HepG2 (cell line): ENCODE data around the gene CLPSL2. TPM values are rescaled to one million over a fixed set of nuclear protein-coding genes. Genes with fewer than 3 reads are reported as not detected.

ENCODE experiments used
- ATRX ChIP-seq: sonication (generic); formaldehyde crosslinking; IDR thresholded peaks from 2 replicates; pipeline ENCODE4 v1.4.0; 2020; ENCODE audit warnings: missing genetic modification reagents, borderline replicate concordance
- GABPB1 ChIP-seq: IDR thresholded peaks from 2 replicates; pipeline ENCODE4 v1.6.1; 2016; ENCODE audit warnings: mild to moderate bottlenecking, missing genetic modification reagents, moderate library complexity, missing compliant biosample characterization
- HIC2 ChIP-seq: sonication (generic); formaldehyde crosslinking; IDR thresholded peaks from 2 replicates; pipeline ENCODE4 v1.9.0; 2022; ENCODE audit warnings: low read depth, missing genetic modification reagents
- HOXA5 ChIP-seq: sonication (generic); formaldehyde crosslinking; IDR thresholded peaks from 2 replicates; pipeline ENCODE4 v1.4.0; 2020; ENCODE audit warnings: missing genetic modification reagents
- ISX ChIP-seq: sonication (generic); formaldehyde crosslinking; conservative IDR thresholded peaks from 2 replicates; pipeline ENCODE4 v1.5.0; 2020; ENCODE audit warnings: missing genetic modification reagents
- KLF12 ChIP-seq: sonication (generic); formaldehyde crosslinking; IDR thresholded peaks from 2 replicates; pipeline ENCODE4 v1.4.0; 2020; ENCODE audit warnings: missing genetic modification reagents, borderline replicate concordance
- PTBP1 ChIP-seq: fragments of 200-400 bp; formaldehyde crosslinking; IDR thresholded peaks from 2 replicates; pipeline ENCODE4 v1.6.1; 2018; ENCODE audit warnings: low read length, low read depth; ENCODE audit not compliant: poor library complexity, severe bottlenecking
- RARA ChIP-seq: IDR thresholded peaks from 2 replicates; pipeline ENCODE4 v1.6.1; 2016; ENCODE audit warnings: missing genetic modification reagents, missing compliant biosample characterization
- STAT6 ChIP-seq: sonication (generic); formaldehyde crosslinking; IDR thresholded peaks from 2 replicates; pipeline ENCODE4 v1.4.0; 2020; ENCODE audit warnings: missing genetic modification reagents, mild to moderate bottlenecking, borderline replicate concordance
- ZBTB8A ChIP-seq: sonication (generic); formaldehyde crosslinking; IDR thresholded peaks from 2 replicates; pipeline ENCODE4 v1.4.0; 2020; ENCODE audit warnings: mild to moderate bottlenecking, low read depth, missing genetic modification reagents, borderline replicate concordance
- ZNF20 ChIP-seq: sonication (generic); formaldehyde crosslinking; IDR thresholded peaks from 2 replicates; pipeline ENCODE4 v1.4.0; 2020; ENCODE audit warnings: mild to moderate bottlenecking, moderate library complexity, missing genetic modification reagents
- ZNF280B ChIP-seq: sonication (generic); formaldehyde crosslinking; IDR thresholded peaks from 2 replicates; pipeline ENCODE4 v1.5.0; 2020; ENCODE audit warnings: missing genetic modification reagents, mild to moderate bottlenecking, borderline replicate concordance
- ZNF431 ChIP-seq: sonication (generic); formaldehyde crosslinking; IDR thresholded peaks from 2 replicates; pipeline ENCODE4 v1.9.0; 2022; ENCODE audit warnings: missing genetic modification reagents, low read depth, mild to moderate bottlenecking, borderline replicate concordance
- ZNF646 ChIP-seq: sonication (generic); formaldehyde crosslinking; IDR thresholded peaks from 2 replicates; pipeline ENCODE4 v1.9.0; 2021; ENCODE audit warnings: mild to moderate bottlenecking, missing genetic modification reagents
- ZNF780A ChIP-seq: sonication (generic); formaldehyde crosslinking; IDR thresholded peaks from 2 replicates; pipeline ENCODE4 v1.8.0; 2022; ENCODE audit warnings: mild to moderate bottlenecking, missing genetic modification reagents, moderate library complexity
- polyA plus RNA-seq, 8 experiments: library from polyadenylated mRNA; depleted of rRNA in 3 of 8; stranded (reverse) in 7 of 8; unstranded in 1 of 8; fragments of >200 nt; fragmentation: Illumina TruSeq in 4 of 8; extraction: Trizol in 4 of 8; gene quantifications; 2 replicates each; pipeline versions ENCODE4 v1.2.1 to v1.2.3, GENCODE V29; 2011 to 2016; ENCODE audit warnings: low read depth in 4 of 8, missing spikeins in 1 of 8, mixed read lengths in 1 of 8; ENCODE audit not compliant: insufficient read depth in 1 of 8
- total RNA-seq, 5 experiments: library from RNA; depleted of rRNA; stranded (reverse); fragments of >200 nt; fragmentation: Illumina TruSeq; extraction: Trizol; gene quantifications; 2 replicates each; pipeline ENCODE4 v1.2.3, GENCODE V29; 2016; ENCODE audit warnings: low read depth in 1 of 5

Gene CLPSL2
- total and polyA plus RNA-seq, 2 of the 13 experiments (the other 11 are each of a cell fraction or from before 2014, with no cell fraction given) = not detected

- TF ChIP-seq ZBTB8A (CRISPR knock-in tag) (peak; percentile 45; the same call in 1 of the 2 replicates), ATRX (CRISPR knock-in tag) (no peak), HIC2 (CRISPR knock-in tag) (peak; percentile 32; the same call in 1 of the 2 replicates), RARA (peak; percentile 86), STAT6 (no peak), GABPB1 (CRISPR knock-in tag) (peak; percentile 91), ZNF431 (CRISPR knock-in tag) (peak; percentile 93), ZNF780A (peak; percentile 99), KLF12 (CRISPR knock-in tag) (peak; percentile 98), ISX (CRISPR knock-in tag) (peak; percentile 98; the same call in 1 of the 2 replicates), ZNF646 (CRISPR knock-in tag) (no peak), ZNF280B (CRISPR knock-in tag) (peak; percentile 93; the same call in 1 of the 2 replicates), HOXA5 (CRISPR knock-in tag) (peak; percentile 100), PTBP1 (no peak), ZNF20 (CRISPR knock-in tag) (peak; percentile 94)
Observed at GRCh38 chr6:35804996-35805736, 28.8 kb downstream of the CLPSL2 start, which contains the start of gene LHFPL5 (continued).
